SU-DHL-6 (cell line): ENCODE results near the gene OSBPL5.

Experiments
- H2AFZ ChIP-seq: fragments of 200-600 bp; sonication (generic); 2 replicates; pipeline ENCODE4 v1.6.1; 2014; ENCODE audit warnings: low read depth, mild to moderate bottlenecking, moderate library complexity, mixed read lengths, antibody characterized with exemption, low read length; ENCODE audit not compliant: severe bottlenecking
- H3F3A ChIP-seq: fragments of 200-600 bp; shearing (Covaris generic); 2 replicates; pipeline ENCODE4 v1.6.0; 2016; ENCODE audit warnings: antibody characterized with exemption, mild to moderate bottlenecking; ENCODE audit not compliant: insufficient read depth
- H3K27ac ChIP-seq: fragments of 200-600 bp; sonication (generic); 2 replicates; pipeline ENCODE4 v1.5.1; 2016; ENCODE audit warnings: low read depth, mild to moderate bottlenecking, low read length, moderate library complexity, mixed read lengths
- H3K27me3 ChIP-seq: fragments of 200-600 bp; sonication (generic), shearing (Covaris generic); 2 replicates; pipeline ENCODE4 v1.6.0; 2014; ENCODE audit warnings: mild to moderate bottlenecking, low read length
- H3K36me3 ChIP-seq: fragments of 200-600 bp; sonication (generic); 2 replicates; pipeline ENCODE4 v1.6.1; 2014; ENCODE audit warnings: mild to moderate bottlenecking, low read length, mixed read lengths
- H3K4me2 ChIP-seq: fragments of 300-600, 200-600 bp; shearing (Covaris generic), sonication (generic); 2 replicates; pipeline ENCODE4 v1.6.0; 2014; ENCODE audit warnings: low read length, low read depth, mild to moderate bottlenecking; ENCODE audit not compliant: poor library complexity, severe bottlenecking
- H3K4me3 ChIP-seq: fragments of 200-600 bp; sonication (generic); 2 replicates; pipeline ENCODE4 v1.5.1; 2014; ENCODE audit warnings: antibody characterized with exemption, low read length, mild to moderate bottlenecking, mixed read lengths; ENCODE audit not compliant: insufficient read depth, poor library complexity, severe bottlenecking
- H3K79me2 ChIP-seq: fragments of 200-600 bp; sonication (generic); 2 replicates; pipeline ENCODE4 v1.6.1; 2014; ENCODE audit warnings: mild to moderate bottlenecking, low read length, moderate library complexity; ENCODE audit not compliant: insufficient read depth
- H3K9ac ChIP-seq: fragments of 200-600 bp; sonication (generic); 2 replicates; pipeline ENCODE4 v1.7.0; 2014; ENCODE audit warnings: mild to moderate bottlenecking, low read length
- H3K9me2 ChIP-seq: fragments of 200-600 bp; sonication (generic); replicated peaks from 2 replicates; pipeline ENCODE4 v1.6.1; 2014; ENCODE audit warnings: low read length; ENCODE audit not compliant: insufficient read depth
- H3K9me3 ChIP-seq: fragments of 200-600 bp; sonication (generic); 2 replicates; pipeline ENCODE4 v1.6.1; 2014; ENCODE audit warnings: low read length, mixed read lengths; ENCODE audit not compliant: insufficient read depth
- H4K20me1 ChIP-seq: fragments of 200-600 bp; sonication (generic); 2 replicates; pipeline ENCODE4 v1.6.1; 2014; ENCODE audit warnings: low read depth, mild to moderate bottlenecking, antibody characterized with exemption, low read length, moderate library complexity, mixed read lengths
- CTCF ChIP-seq: fragments of 200-600 bp; sonication (generic); IDR thresholded peaks from one replicate; pipeline ENCODE4 v1.5.1; 2017; ENCODE audit warnings: antibody characterized with exemption, mild to moderate bottlenecking, low read length, moderate library complexity; ENCODE audit not compliant: insufficient read depth, poor library complexity, severe bottlenecking
- EZH2phosphoT487 ChIP-seq: fragments of 200-600 bp; sonication (generic), shearing (Covaris generic); conservative IDR thresholded peaks from 2 replicates; pipeline ENCODE4 v1.6.1; 2018; ENCODE audit warnings: mild to moderate bottlenecking, antibody characterized with exemption, low read length, moderate library complexity, mixed read lengths

OSBPL5 gene

GRCh38 chr11:3148255-3148989 lies 16.7 kb downstream of the OSBPL5 start:
- no peak overlapping the region for H3K4me3 ChIP-seq
- no peaks in the 10 kb centered on the region for H3K9me2 ChIP-seq
- H3K9ac ChIP-seq: no peak overlapping the region
- H2AFZ ChIP-seq: no peak overlapping the region
- no peak overlapping the region for H3K27ac ChIP-seq
- H4K20me1 ChIP-seq: no peaks in the 10 kb centered on the region
- TF ChIP-seq EZH2phosphoT487 (no peak), CTCF (no peak)
- H3K9me3 ChIP-seq: no peaks in the 10 kb centered on the region
- H3K79me2 ChIP-seq: no peaks in the 10 kb centered on the region
- H3K27me3 ChIP-seq: no peaks in the 10 kb centered on the region
- H3F3A ChIP-seq: no peaks in the 10 kb centered on the region
- H3K36me3 ChIP-seq: no peaks in the 10 kb centered on the region
- H3K4me2 ChIP-seq: no peak overlapping the region

GRCh38 chr11:3147626-3148025 lies 17.5 kb downstream of the OSBPL5 start:
- no peak overlapping the region for H3K4me2 ChIP-seq

DNA sequence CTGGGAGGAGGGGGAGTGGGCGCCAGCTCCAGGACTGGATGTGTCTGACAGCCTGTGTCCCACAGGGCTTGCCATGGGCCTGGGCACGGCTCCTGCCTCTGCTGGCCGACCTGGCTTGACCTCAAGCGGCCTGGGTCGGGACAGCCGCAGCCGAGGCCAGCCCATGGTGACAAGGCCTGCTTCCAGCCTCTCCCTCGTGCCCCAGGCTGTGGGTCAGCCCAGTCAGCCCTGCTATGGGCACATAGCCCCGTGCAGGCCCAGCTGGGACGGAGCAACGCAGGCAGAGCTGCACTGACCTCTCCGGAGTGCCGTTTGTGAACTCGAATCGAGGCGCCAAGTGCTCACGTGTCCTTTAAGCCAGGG lies 17.9 kb downstream of the OSBPL5 start:
- Histone ChIP-seq H3K9ac (no peak overlapping the region), H3K27me3 (no peaks in the 10 kb centered on the region), H3K79me2 (no peaks in the 10 kb centered on the region), H3K4me3 (no peak overlapping the region), H3K9me3 (no peaks in the 10 kb centered on the region), H3K36me3 (no peaks in the 10 kb centered on the region), H2AFZ (no peak overlapping the region), H3K27ac (no peak overlapping the region), H3K4me2 (no peak overlapping the region), H3K9me2 (no peaks in the 10 kb centered on the region), H3F3A (no peaks in the 10 kb centered on the region), H4K20me1 (no peaks in the 10 kb centered on the region)
- TF ChIP-seq EZH2phosphoT487: no peak
- no peak for TF ChIP-seq CTCF

More at GRCh38 chr11:3147626-3148025, 17.5 kb downstream of the OSBPL5 start:
- Histone ChIP-seq H3K27ac (no peak overlapping the region), H2AFZ (no peak overlapping the region), H3K27me3 (no peaks in the 10 kb centered on the region), H3K4me3 (no peak overlapping the region), H3K9me3 (no peaks in the 10 kb centered on the region), H3K9me2 (no peaks in the 10 kb centered on the region), H4K20me1 (no peaks in the 10 kb centered on the region), H3F3A (no peaks in the 10 kb centered on the region), H3K9ac (no peak overlapping the region), H3K79me2 (no peaks in the 10 kb centered on the region), H3K36me3 (no peaks in the 10 kb centered on the region)
- no peak for TF ChIP-seq EZH2phosphoT487
- TF ChIP-seq CTCF: no peak
